Trophoblast cell (in vitro differentiated cells and primary cell): ENCODE results near the gene THAP4.

Experiments
- DNase-seq, 2 donors: peaks; one replicate each; pipeline ENCODE4 v3.0.0-alpha.2; 2016
- H2AFZ ChIP-seq: 2 replicates; pipeline ENCODE4 v1.6.1; 2013; ENCODE audit warnings: low read length, moderate library complexity, mild to moderate bottlenecking; ENCODE audit not compliant: insufficient read depth, poor library complexity
- H2AK5ac ChIP-seq: 2 replicates; pipeline ENCODE4 v1.6.1; 2013; ENCODE audit warnings: mild to moderate bottlenecking, low read length
- H2BK120ac ChIP-seq: 2 replicates; pipeline ENCODE4 v1.6.1; 2013; ENCODE audit warnings: low read length, mild to moderate bottlenecking, moderate library complexity; ENCODE audit not compliant: insufficient read depth, poor library complexity
- H2BK12ac ChIP-seq: 2 replicates; pipeline ENCODE4 v1.6.1; 2013; ENCODE audit warnings: mild to moderate bottlenecking, low read length, moderate library complexity
- H2BK5ac ChIP-seq: 2 replicates; pipeline ENCODE4 v1.6.1; 2013; ENCODE audit warnings: low read length, low read depth, moderate library complexity, mild to moderate bottlenecking; ENCODE audit not compliant: poor library complexity
- H3K14ac ChIP-seq: 2 replicates; pipeline ENCODE4 v1.6.1; 2013; ENCODE audit warnings: mild to moderate bottlenecking, low read length
- H3K18ac ChIP-seq: 2 replicates; pipeline ENCODE4 v1.6.1; 2013; ENCODE audit warnings: mild to moderate bottlenecking, low read length
- H3K23ac ChIP-seq: 2 replicates; pipeline ENCODE4 v1.6.1; 2013; ENCODE audit warnings: low read length
- H3K27ac ChIP-seq: 2 replicates; pipeline ENCODE4 v1.5.1; 2013; ENCODE audit warnings: low read depth, mild to moderate bottlenecking, inconsistent platforms, low read length, moderate library complexity
- H3K27me3 ChIP-seq: 2 replicates; pipeline ENCODE4 v1.6.1; 2013; ENCODE audit warnings: inconsistent platforms, mild to moderate bottlenecking, low read length, moderate library complexity; ENCODE audit not compliant: insufficient read depth
- H3K36me3 ChIP-seq, 2 experiments: 1 replicate in 1 of 2; 2 replicates in 1 of 2; pipeline ENCODE4 v1.6.1; 2013; ENCODE audit warnings: low read length in 2 of 2, mild to moderate bottlenecking in 2 of 2, moderate library complexity in 1 of 2; ENCODE audit not compliant: insufficient read depth in 2 of 2, control insufficient read depth in 1 of 2
- H3K4ac ChIP-seq: 2 replicates; pipeline ENCODE4 v1.6.1; 2013; ENCODE audit warnings: low read depth, mild to moderate bottlenecking, low read length, moderate library complexity
- H3K4me1 ChIP-seq, 2 experiments: 1 replicate in 1 of 2; 2 replicates in 1 of 2; pipeline ENCODE4 v1.6.1; 2013; ENCODE audit warnings: low read length in 2 of 2, mild to moderate bottlenecking in 2 of 2, moderate library complexity in 1 of 2; ENCODE audit not compliant: insufficient read depth in 2 of 2, control insufficient read depth in 1 of 2
- H3K4me2 ChIP-seq: 2 replicates; pipeline ENCODE4 v1.6.1; 2013; ENCODE audit warnings: inconsistent platforms, mild to moderate bottlenecking, low read length, moderate library complexity
- H3K4me3 ChIP-seq: 2 replicates; pipeline ENCODE4 v1.5.1; 2013; ENCODE audit warnings: mild to moderate bottlenecking, low read depth, low read length, inconsistent platforms
- H3K79me1 ChIP-seq: one replicate; pipeline ENCODE4 v1.6.1; 2013; ENCODE audit warnings: low read length
- H3K79me2 ChIP-seq: 2 replicates; pipeline ENCODE4 v1.6.1; 2013; ENCODE audit warnings: low read length, mild to moderate bottlenecking; ENCODE audit not compliant: control insufficient read depth, insufficient read depth, poor library complexity
- H3K9ac ChIP-seq: 2 replicates; pipeline ENCODE4 v1.6.1; 2013; ENCODE audit warnings: mild to moderate bottlenecking, low read length
- H3K9me3 ChIP-seq: 2 replicates; pipeline ENCODE4 v1.6.1; 2013; ENCODE audit warnings: low read depth, mild to moderate bottlenecking, control low read depth, inconsistent platforms, low read length; ENCODE audit not compliant: insufficient read depth
- H4K12ac ChIP-seq: 2 replicates; pipeline ENCODE4 v1.6.1; 2013; ENCODE audit warnings: low read depth, mild to moderate bottlenecking, low read length, moderate library complexity
- H4K8ac ChIP-seq: 2 replicates; pipeline ENCODE4 v1.6.1; 2013; ENCODE audit warnings: low read depth, mild to moderate bottlenecking, low read length, moderate library complexity
- H4K91ac ChIP-seq: one replicate; pipeline ENCODE4 v1.6.1; 2013; ENCODE audit warnings: low read depth, mild to moderate bottlenecking, low read length, moderate library complexity
- WGBS: extraction: QIAGEN DNeasy Blood & Tissue Kit; methylation state at CpG from one replicate; pipeline ENCODE4 v1.1.7; 2013; ENCODE audit warnings: missing lambda C conversion rate; ENCODE audit not compliant: insufficient read length, insufficient coverage; ENCODE audit errors: extremely low coverage; 5-methylcytosine and 5-hydroxymethylcytosine counted together

Gene THAP4

GRCh38 chr2:241640165-241640795 lies 3.3 kb upstream of the THAP4 start:
- no peak overlapping the region for H2BK12ac ChIP-seq
- H3K14ac ChIP-seq: no peak overlapping the region
- H2BK5ac ChIP-seq: no peak overlapping the region
- no peak overlapping the region for H3K23ac ChIP-seq
- H3K79me2 ChIP-seq: peaks cover 17% of the 10 kb centered on the region
- H3K9me3 ChIP-seq: peaks cover 2% of the 10 kb centered on the region
- H2AK5ac ChIP-seq: no peak overlapping the region
- no peak overlapping the region for H2BK120ac ChIP-seq
- no peak overlapping the region for H3K4me3 ChIP-seq
- no peak for DNase-seq
- no peak overlapping the region for H4K12ac ChIP-seq
- H4K91ac ChIP-seq: no peak overlapping the region
- peak overlapping the region; percentile 22 for H3K4ac ChIP-seq
- H3K9ac ChIP-seq: peak overlapping the region; percentile 5
- no peak overlapping the region for H4K8ac ChIP-seq
- no peaks in the 10 kb centered on the region for H3K27me3 ChIP-seq
- H3K27ac ChIP-seq: no peak overlapping the region
- peaks cover 6 to 12% of the 10 kb centered on the region in 2 experiments for H3K36me3 ChIP-seq
- H3K18ac ChIP-seq: no peak overlapping the region
- no CpG with 5 or more reads among the region's 8 CpGs for WGBS
- no peak overlapping the region for H2AFZ ChIP-seq
- no peak overlapping the region for H3K4me2 ChIP-seq
- H3K79me1 ChIP-seq: peaks cover 11% of the 10 kb centered on the region
- H3K4me1 ChIP-seq: peaks cover 3 to 6% of the 10 kb centered on the region in 2 experiments

- no CpG with 5 or more reads among the region's 7 CpGs for WGBS
- no peak overlapping the region for H2AFZ ChIP-seq
- peaks cover 11% of the 10 kb centered on the region for H3K79me1 ChIP-seq
- no peak overlapping the region for H3K18ac ChIP-seq
- H4K8ac ChIP-seq: no peak overlapping the region
- peaks cover 17% of the 10 kb centered on the region for H3K79me2 ChIP-seq
- H3K4me2 ChIP-seq: no peak overlapping the region
- H3K23ac ChIP-seq: no peak overlapping the region
- no peak overlapping the region for H3K4me3 ChIP-seq
- no peak overlapping the region for H2BK120ac ChIP-seq
- H3K4ac ChIP-seq: peak overlapping the region; percentile 25
- no peaks in the 10 kb centered on the region for H3K27me3 ChIP-seq
- no peak overlapping the region for H4K12ac ChIP-seq
- no peak overlapping the region for H3K27ac ChIP-seq
- H3K14ac ChIP-seq: no peak overlapping the region
- peaks cover 3 to 6% of the 10 kb centered on the region in 2 experiments for H3K4me1 ChIP-seq
- H4K91ac ChIP-seq: no peak overlapping the region
- H2BK5ac ChIP-seq: no peak overlapping the region
- peaks cover 2% of the 10 kb centered on the region for H3K9me3 ChIP-seq
- H2AK5ac ChIP-seq: no peak overlapping the region
- H3K9ac ChIP-seq: no peak overlapping the region
- H2BK12ac ChIP-seq: no peak overlapping the region
- H3K36me3 ChIP-seq: peaks cover 8 to 14% of the 10 kb centered on the region in 2 experiments
- no peak for DNase-seq
Observed at GRCh38 chr2:241639385-241639784, 2.4 kb upstream of the THAP4 start.

GRCh38 chr2:241638940-241639339 lies 2.0 kb upstream of the THAP4 start:
- H2BK5ac ChIP-seq: no peak overlapping the region
- H3K4me2 ChIP-seq: no peak overlapping the region
- H3K79me2 ChIP-seq: peaks cover 17% of the 10 kb centered on the region
- no peak overlapping the region for H2BK120ac ChIP-seq
- no peak overlapping the region for H3K4me3 ChIP-seq
- no peak overlapping the region for H2AFZ ChIP-seq
- H2AK5ac ChIP-seq: no peak overlapping the region
- no peak overlapping the region for H3K27ac ChIP-seq
- DNase-seq: no peak
- peaks cover 11% of the 10 kb centered on the region for H3K79me1 ChIP-seq
- no CpG with 5 or more reads among the region's 14 CpGs for WGBS
- H4K8ac ChIP-seq: no peak overlapping the region
- H4K12ac ChIP-seq: no peak overlapping the region
- H3K18ac ChIP-seq: no peak overlapping the region
- H3K4me1 ChIP-seq: peaks cover 3 to 6% of the 10 kb centered on the region in 2 experiments
- peaks cover 9 to 16% of the 10 kb centered on the region in 2 experiments for H3K36me3 ChIP-seq
- peaks cover 2% of the 10 kb centered on the region for H3K9me3 ChIP-seq
- peak overlapping the region; percentile 25 for H3K4ac ChIP-seq
- no peak overlapping the region for H2BK12ac ChIP-seq
- H3K14ac ChIP-seq: no peak overlapping the region
- no peak overlapping the region for H3K9ac ChIP-seq
- no peak overlapping the region for H4K91ac ChIP-seq
- H3K23ac ChIP-seq: no peak overlapping the region
- no peaks in the 10 kb centered on the region for H3K27me3 ChIP-seq

DNA sequence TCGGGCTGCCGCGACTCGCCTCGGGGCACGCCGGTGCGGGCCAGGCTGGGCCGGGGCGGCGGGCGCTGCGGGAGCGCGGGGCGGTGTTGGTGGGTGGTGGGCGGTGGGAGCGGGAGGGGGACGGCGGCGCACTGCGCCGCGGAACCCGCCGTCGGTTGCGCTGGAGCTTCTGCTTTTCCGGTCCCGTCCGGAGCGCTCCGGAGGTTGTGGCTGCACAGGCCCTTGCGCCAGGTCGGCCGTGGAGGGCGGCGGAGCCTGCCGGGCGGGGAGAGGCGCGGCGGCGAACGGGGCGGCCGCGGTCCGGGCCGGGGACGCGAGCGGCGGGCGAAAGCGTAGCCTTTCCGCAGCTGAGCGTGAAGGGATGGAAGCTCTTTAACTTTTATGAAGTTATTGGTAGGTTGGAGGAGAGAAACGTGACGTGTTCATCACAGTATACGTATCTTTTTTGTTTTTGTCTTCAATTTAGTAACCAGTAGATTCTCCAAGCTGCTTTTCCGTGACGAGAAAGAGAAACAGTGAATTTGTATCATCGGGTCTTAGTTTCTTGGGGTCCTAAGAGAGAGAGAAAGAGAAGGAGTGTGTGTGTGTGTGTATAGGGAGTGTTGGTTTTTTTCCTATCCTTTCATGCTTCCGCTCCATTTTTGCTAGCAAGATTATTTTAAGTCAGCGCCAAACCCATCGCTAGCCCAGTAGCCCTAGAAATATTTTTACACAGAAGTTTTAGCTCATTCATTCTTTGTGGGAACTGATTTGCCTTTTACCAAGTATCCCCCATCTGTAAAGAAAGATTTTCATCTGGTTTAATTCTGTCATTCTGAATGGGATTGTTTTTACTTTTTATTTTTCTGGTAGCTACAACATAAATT lies 1.1 kb upstream of the THAP4 start:
- Histone ChIP-seq H3K18ac (peak overlapping the region; percentile 27), H3K36me3 (peaks cover 16 to 24% of the 10 kb centered on the region in 2 experiments), H3K4me2 (peak overlapping the region; percentile 87), H4K91ac (peak overlapping the region; percentile 64), H2BK5ac (peak overlapping the region; percentile 74), H3K4me1 (peaks cover 3 to 6% of the 10 kb centered on the region in 2 experiments), H3K9me3 (peaks cover 2% of the 10 kb centered on the region), H3K79me2 (peaks cover 17% of the 10 kb centered on the region), H4K8ac (peak overlapping the region; percentile 81), H2AFZ (peak overlapping the region; percentile 82), H2BK120ac (peak overlapping the region; percentile 33), H3K27me3 (no peaks in the 10 kb centered on the region), H3K9ac (peak overlapping the region; percentile 89), H4K12ac (peak overlapping the region; percentile 89), H2AK5ac (no peak overlapping the region), H3K79me1 (peaks cover 11% of the 10 kb centered on the region), H3K4me3 (peak overlapping the region; percentile 98), H3K27ac (peak overlapping the region; percentile 32), H3K14ac (peak overlapping the region; percentile 86), H3K4ac (peak overlapping the region; percentile 56), H3K23ac (no peak overlapping the region), H2BK12ac (no peak overlapping the region)
- WGBS: no CpG with 5 or more reads among the region's 67 CpGs
- peak in 1 of 2 donors; percentile 40 for DNase-seq
